Keratinocyte (primary cell): ENCODE measurements around the gene MTA1.

Experiments
- CTCF ChIP-seq, 3 experiments: IDR thresholded peaks in 1 of 3; conservative IDR thresholded peaks in 1 of 3; optimal IDR thresholded peaks in 1 of 3; 2 replicates in 2 of 3; 3 replicates in 1 of 3; pipeline versions ENCODE3 to v1.5.1; 2011; ENCODE audit warnings: low read length in 3 of 3, mild to moderate bottlenecking in 3 of 3, moderate library complexity in 2 of 3, control low read depth in 1 of 3, inconsistent platforms in 1 of 3; ENCODE audit not compliant: insufficient read depth in 2 of 3; ENCODE audit errors: extremely low read depth in 1 of 3
- EZH2 ChIP-seq: IDR thresholded peaks from one replicate; pipeline ENCODE4 v1.6.1; 2012; ENCODE audit warnings: inconsistent platforms, mild to moderate bottlenecking, low read length, moderate library complexity

- TF ChIP-seq CTCF (optimal IDR thresholded peaks at IDR 0.05 in 1 of 3, IDR thresholded peaks at IDR 0.05 in 1 of 3, conservative IDR thresholded peaks at IDR 0.05 in 1 of 3; ENCODE audit: extremely low read depth in 1 of 3, insufficient read depth in 2 of 3, low read length in 3 of 3) (no peak), EZH2 (no peak)
Observed at GRCh38 chr14:105507247-105507646, 87.6 kb downstream of the MTA1 start.
